GM21576 (cell line): ENCODE data around the gene DNMT1.
"Not testable (repeated sequence)": the region's sequence is repeated elsewhere in the genome, so short reads cannot be mapped to it uniquely, and the experiment has no call there.

Experiments used
- ATAC-seq: cut with Tn5 transposase; IDR thresholded peaks from one replicate; pipeline ENCODE4 v1.9.1; 2021; ENCODE audit warnings: mild to moderate bottlenecking, moderate library complexity; ENCODE audit not compliant: unreplicated experiment

Gene DNMT1

GRCh38 chr19:10184636-10185035 is 10.1 kb downstream of the DNMT1 start:
- ATAC-seq, result no peak

GRCh38 chr19:10183926-10184325 is 10.8 kb downstream of the DNMT1 start:
- ATAC-seq, result no peak

DNA sequence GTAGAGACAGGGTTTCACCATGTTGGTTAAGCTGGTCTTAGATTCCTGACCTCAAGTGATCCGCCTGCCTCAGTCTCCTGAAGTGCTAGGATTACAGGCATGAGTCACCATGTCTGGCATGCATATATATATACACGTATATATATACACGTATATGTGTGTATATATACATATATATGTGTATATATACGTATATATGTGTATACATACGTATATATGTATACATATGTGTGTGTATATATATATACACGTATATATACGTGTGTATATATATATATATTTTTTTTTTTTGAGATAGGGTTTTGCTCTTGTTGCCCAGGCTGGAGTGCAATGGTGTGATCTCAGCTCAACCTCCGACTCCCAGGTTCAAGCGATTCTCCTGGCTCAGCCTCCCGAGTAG is 11.9 kb downstream of the DNMT1 start:
- ATAC-seq, result no peak

DNA sequence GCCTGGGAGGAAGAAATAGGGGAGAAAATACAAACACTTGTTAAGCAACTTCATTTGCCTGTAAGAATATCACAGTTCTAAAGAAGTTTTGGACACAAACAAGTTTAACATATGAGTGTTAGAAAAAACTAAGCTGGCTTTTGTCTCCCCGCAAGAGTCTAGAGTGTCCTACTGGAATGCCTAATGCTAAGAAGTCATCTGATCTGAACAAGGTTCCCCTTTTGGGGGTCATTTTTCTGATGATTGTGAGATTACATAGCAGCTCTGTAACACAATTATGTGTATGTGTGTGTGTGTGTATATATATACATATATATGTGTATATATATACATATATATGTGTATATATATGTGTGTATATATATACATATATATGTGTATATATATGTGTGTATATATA is 12.7 kb downstream of the DNMT1 start:
- no peak for ATAC-seq

GRCh38 chr19:10180459-10180858 is 14.3 kb downstream of the DNMT1 start:
- no peak for ATAC-seq

DNA sequence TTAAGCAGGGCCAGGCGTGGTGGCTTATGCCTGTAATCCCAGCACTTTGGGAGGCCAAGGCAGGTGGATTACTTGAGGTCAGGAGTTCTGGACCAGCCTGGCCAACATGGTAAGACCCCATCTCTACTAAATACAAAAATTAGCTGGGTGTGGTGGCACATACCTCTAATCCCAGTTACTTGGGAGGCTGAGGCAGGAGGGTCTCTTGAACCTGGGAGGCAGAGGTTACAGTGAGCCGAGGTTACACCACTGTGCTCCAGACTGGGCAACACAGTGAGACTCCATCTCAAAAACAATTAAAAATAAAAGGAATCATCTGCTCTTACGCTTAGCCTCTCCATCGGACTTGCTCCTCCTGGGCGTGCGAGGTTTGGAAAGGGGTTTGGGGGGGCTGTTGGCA is 14.7 kb downstream of the DNMT1 start:
- not testable (repeated sequence) for ATAC-seq

- no peak for ATAC-seq
These were observed 21.2 kb downstream of the DNMT1 start for GRCh38 chr19:10173527-10173926.

DNA sequence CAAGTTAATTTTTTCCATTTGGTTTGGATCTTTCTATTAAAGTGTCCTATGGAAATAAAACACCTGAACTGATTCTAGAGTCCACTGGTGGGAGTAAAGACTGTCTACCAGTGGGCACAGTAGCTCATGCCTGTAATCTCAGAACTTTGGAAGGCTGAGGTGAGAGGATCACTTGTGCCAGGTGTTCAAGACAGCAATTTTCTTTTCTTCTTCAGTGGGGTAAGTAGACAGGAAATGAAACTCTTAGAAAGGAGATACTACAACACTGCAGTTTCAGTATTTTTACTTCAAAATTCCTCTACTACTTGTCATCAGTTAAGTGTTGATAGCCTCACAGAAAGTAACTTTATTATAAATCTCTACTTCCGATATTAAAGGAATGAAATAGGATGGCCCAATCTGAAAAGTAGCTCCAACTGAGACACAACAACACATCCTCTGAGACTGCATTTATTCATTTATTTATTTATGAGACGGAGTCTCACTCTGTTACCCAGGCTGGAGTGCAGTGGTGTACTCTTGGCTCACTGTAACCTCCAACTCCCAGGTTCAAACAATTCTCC is 26.3 kb downstream of the DNMT1 start:
- no peak for ATAC-seq

GRCh38 chr19:10167459-10167858 is 27.3 kb downstream of the DNMT1 start:
- ATAC-seq, result no peak

- ATAC-seq, result not testable (repeated sequence)
These were observed 28.3 kb downstream of the DNMT1 start for GRCh38 chr19:10166501-10166900.

DNA sequence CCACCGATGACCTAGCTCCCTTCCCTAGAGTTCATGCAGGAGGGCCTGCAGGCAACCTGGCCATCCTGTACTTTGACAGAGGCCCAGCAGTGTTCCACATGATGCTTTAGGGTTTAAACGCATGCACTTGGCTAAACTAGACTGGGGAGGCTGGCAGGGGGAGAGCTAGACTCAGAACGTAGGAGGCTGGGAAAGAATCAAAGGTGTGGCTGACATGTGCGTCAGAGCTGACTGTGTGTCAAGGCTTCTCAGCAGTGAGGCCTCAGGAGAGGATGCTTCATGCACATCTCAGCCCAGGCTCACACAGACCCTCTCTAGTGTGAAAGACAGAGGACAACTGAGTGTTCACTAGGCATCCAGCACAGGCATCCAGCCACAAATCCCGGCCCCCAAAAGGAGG is 28.7 kb downstream of the DNMT1 start:
- no peak for ATAC-seq

GRCh38 chr19:10163536-10163935 is 31.2 kb downstream of the DNMT1 start:
- no peak for ATAC-seq

DNA sequence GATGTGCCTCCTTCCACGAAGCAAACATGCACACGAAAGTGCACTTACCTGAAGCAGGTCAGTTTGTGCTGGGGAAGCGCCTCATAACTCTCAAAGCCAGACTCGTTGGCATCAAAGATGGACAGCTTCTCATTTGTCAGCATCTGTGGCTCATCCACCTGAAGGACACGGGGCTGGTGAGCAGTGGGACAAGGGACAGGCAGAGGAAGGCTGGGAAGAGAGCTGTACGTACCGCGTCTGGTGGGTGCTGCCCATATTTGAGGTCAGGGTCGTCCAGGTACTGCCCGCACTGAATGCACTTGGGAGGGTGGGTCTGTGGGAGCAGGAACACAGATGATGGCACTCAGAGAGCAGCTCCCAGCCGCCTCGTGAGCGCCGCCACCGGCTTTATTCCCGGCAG is 35.1 kb downstream of the DNMT1 start:
- no peak for ATAC-seq

- ATAC-seq, result no peak
These were observed 36.3 kb downstream of the DNMT1 start for GRCh38 chr19:10158485-10158884.

DNA sequence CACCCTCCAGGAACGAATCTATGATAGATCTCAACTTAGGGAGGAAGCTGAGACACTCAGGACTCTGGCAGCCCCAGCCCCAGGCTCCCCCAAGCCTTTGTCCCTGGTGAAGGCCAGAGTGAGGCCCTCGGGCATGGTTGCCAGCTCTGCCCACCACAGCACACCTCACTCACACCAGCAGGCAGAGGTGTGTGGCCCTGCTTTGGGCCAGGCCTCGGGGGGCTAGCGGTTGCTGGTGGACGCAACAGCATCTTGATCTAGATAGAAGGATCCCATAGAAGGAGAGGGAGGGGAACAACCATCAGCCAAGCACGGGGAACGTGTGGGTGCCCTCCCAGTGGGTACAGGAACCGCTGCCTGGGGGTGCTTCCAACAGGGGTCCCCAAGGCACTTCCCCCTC is 36.7 kb downstream of the DNMT1 start:
- no peak for ATAC-seq

DNA sequence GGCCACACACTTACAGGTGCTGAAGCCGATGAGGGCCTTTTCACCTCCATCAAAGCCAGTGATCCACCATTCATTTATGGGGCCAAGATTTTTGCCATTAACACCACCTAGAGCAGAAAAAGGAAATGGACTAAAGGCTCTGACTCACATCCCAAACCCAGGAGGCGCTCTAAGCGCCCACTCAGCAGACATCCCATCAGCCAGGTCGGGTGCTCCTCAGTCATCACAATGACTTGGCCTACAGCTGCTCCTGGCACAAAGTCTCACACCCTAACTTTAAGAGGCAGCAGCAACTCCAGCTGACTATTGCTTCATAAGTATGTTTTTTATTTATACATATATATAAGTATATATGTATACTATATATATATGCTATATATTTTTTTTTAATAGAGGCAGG is 38.9 kb downstream of the DNMT1 start:
- no peak for ATAC-seq

- ATAC-seq, result no peak
These were observed 42.7 kb downstream of the DNMT1 start for GRCh38 chr19:10152100-10152499.

GRCh38 chr19:10151521-10151920 is 43.2 kb downstream of the DNMT1 start:
- ATAC-seq, result no peak

DNA sequence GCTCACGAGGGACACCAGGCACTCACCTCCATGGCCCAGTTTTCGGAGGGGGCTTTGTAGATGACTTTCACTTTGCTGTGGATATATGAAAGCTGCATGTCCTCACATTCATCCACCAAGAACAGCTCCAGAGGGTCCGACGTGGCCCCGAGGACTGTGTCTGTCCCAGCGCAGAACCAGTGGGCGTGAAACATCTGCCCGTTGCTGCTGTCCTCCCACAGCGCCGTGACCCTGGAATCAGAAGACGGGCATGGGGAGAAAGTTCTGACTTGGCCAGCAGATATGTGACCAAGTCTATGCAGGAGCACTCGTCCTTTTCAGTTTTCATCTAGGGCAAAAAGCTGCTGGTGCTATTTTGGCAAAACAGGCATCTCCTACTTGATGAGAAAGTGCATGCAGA is 45.3 kb downstream of the DNMT1 start:
- ATAC-seq, result no peak

DNA sequence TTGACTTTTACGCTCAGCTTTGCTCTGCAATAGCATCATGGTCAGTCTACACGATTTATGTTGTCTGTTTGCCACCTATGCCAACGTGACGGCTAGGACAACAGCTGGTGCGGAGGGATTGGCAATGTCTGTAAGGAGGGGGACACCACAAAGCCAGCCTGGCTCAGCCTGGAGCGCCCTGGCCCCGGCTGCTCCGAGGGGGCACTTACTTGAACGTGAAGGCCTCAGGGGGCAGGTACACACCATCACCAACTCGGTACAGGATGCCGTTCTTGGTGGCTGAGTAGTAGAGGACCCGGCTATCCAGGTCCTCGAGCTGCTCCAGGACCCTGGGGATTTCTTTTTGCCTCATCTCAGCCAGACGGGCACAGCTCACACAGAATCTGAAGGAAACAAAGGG is 48.6 kb downstream of the DNMT1 start:
- no peak for ATAC-seq

GRCh38 chr19:10145031-10145430 is 49.7 kb downstream of the DNMT1 start:
- no peak for ATAC-seq

DNA sequence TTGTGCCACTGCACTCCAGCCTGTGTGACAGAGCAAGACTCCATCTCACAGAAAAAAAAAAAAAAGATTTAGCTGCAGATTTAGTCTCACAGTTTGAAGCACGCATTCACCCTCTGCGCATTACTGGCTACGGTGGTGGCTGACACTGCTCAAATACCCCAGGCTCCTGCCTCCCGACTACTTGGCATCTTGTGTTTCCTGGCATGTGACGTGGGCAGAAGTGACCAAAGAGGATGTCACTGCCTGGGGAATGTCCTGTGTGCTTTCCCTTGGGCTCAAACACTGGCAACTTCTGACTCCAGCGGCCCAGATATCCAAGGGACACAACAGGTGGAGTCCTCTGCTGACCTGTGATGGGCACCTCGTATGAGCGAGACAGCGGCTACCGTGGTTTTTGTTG is 50.4 kb downstream of the DNMT1 start:
- ATAC-seq, result no peak

DNA sequence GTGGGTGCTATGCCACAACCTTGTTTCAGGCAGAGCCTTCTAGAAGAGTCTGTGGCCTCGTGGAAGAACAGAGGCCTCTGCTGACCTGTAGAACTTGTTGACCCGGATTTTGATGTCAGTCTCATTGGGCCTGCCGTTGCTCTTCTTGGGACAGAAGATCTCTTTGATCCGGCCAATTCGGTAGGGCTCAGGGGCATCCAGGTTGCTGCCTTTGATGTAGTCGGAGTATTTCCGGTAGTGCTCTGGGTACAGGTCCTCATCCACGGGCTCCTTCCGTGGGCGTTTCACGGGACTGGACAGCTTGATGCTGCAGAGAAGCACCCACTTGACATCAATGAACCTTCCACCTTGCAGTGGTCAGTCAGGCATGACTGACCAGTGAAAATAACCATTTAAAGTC is 51.1 kb downstream of the DNMT1 start:
- no peak for ATAC-seq
